Measurements from ENCODE around the gene ARMH3.
"Not testable (repeated sequence)": the region's sequence is repeated elsewhere in the genome, so short reads cannot be mapped to it uniquely, and the experiment has no call there.

Gene ARMH3

DNA sequence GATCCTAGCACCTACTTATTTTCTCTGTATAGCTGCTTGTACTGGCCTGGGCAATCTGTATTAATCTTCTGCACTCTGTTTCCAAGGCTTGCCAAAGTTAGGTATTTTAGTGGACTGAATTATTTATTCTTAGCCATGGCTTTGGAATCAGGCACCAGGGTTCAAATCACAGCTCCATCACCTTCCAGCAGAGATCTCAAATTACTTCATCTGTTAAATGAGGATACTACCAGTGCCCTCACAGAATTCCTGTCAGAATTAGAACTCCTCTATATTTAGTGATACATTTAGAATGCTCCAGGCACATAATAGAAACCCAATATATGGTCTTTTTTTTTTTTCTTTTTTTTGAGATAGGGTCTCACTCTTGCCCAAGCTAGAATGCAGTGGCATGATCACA is 17.6 kb downstream of the ARMH3 start:
- Histone ChIP-seq H3K27ac (ENCODE audit: low read length) (no peak overlapping the region), H3K27me3 (ENCODE audit: insufficient read depth, low read length) (no peaks in the 10 kb centered on the region), H3K9ac (ENCODE audit: low read depth, low read length) (no peak overlapping the region), H3K9me3 (ENCODE audit: insufficient read depth, low read depth, low read length) (no peaks in the 10 kb centered on the region), H3K4me3 (ENCODE audit: low read length) (no peak overlapping the region), H3K4me1 (ENCODE audit: insufficient read depth, low read length) (no peaks in the 10 kb centered on the region), H3K36me3 (ENCODE audit: insufficient read depth, low read depth, low read length) (peaks cover 10% of the 10 kb centered on the region; the same call in 1 of the 2 replicates)

DNA sequence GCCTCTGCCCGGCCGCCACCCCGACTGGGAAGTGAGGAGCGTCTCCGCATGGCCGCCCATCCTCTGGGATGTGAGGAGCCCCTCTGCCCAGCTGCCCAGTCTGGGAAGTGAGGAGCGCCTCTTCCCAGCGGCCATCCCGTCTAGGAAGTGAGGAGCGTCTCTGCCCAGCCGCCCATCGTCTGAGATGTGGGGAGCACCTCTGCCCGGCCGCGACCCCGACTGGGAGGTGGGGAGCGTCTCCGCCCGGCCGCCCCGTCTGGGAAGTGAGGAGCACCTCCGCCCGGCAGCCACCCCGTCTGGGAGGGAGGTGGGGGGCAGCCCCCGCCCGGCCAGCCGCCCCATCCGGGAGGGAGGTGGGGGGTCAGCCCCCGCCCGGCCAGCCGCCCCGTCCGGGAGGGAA is 20.2 kb downstream of the ARMH3 start:
- not testable (repeated sequence) for H3K4me3 ChIP-seq (ENCODE audit: low read length); H3K27me3 ChIP-seq (ENCODE audit: insufficient read depth, low read length); H3K27ac ChIP-seq (ENCODE audit: low read length); H3K9ac ChIP-seq (ENCODE audit: low read depth, low read length); H3K9me3 ChIP-seq (ENCODE audit: insufficient read depth, low read depth, low read length); H3K4me1 ChIP-seq (ENCODE audit: insufficient read depth, low read length)
- peaks cover 23% of the 10 kb centered on the region for H3K36me3 ChIP-seq (ENCODE audit: insufficient read depth, low read depth, low read length)

DNA sequence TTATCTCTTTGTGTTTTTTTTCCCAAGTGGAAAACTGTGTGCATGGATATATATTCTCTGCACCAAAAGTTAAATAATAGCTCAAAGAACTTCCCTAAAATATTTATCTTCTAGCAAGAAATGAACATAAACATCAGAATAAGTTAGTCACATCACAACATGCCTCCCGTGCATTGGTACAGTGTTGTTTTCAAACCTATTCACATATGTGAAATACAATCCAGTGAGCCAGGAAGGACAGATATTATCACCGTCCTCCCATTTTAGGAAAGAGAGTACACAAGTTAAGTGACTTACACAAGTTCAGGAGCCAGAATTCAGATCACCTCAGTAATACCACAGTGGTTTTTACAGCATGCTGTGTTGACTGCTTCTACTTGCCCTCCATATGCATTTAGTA is 22.2 kb downstream of the ARMH3 start:
- no peaks in the 10 kb centered on the region for H3K4me1 ChIP-seq (ENCODE audit: insufficient read depth, low read length)
- no peak overlapping the region for H3K27ac ChIP-seq (ENCODE audit: low read length)
- H3K27me3 ChIP-seq (ENCODE audit: insufficient read depth, low read length): no peaks in the 10 kb centered on the region
- H3K4me3 ChIP-seq (ENCODE audit: low read length): no peak overlapping the region
- peaks cover 31% of the 10 kb centered on the region for H3K36me3 ChIP-seq (ENCODE audit: insufficient read depth, low read depth, low read length)
- H3K9ac ChIP-seq (ENCODE audit: low read depth, low read length): no peak overlapping the region
- no peaks in the 10 kb centered on the region for H3K9me3 ChIP-seq (ENCODE audit: insufficient read depth, low read depth, low read length)

DNA sequence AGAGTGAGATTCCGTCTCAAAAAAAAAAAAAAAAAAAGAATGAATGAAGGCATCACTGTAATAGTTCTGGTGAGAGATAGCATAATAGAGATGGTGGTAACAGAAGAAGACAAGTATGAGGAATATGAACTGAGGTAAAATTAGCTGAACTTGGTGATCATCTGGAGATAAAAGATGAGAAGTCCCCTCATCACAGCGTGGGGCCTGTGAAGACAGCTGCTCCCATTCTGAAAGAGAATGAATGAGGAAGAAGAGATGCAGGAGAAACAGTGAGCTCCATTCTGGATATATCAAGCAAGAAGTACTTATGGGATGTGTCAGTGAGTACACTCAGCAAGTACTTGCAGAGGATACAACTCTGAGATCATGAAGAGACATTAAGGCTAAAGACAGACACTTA is 28.7 kb downstream of the ARMH3 start:
- Histone ChIP-seq H3K4me1 (ENCODE audit: insufficient read depth, low read length) (no peaks in the 10 kb centered on the region), H3K9me3 (ENCODE audit: insufficient read depth, low read depth, low read length) (no peaks in the 10 kb centered on the region), H3K27ac (ENCODE audit: low read length) (no peak overlapping the region), H3K36me3 (ENCODE audit: insufficient read depth, low read depth, low read length) (peaks cover 44% of the 10 kb centered on the region), H3K27me3 (ENCODE audit: insufficient read depth, low read length) (no peaks in the 10 kb centered on the region), H3K9ac (ENCODE audit: low read depth, low read length) (no peak overlapping the region), H3K4me3 (ENCODE audit: low read length) (no peak overlapping the region)

DNA sequence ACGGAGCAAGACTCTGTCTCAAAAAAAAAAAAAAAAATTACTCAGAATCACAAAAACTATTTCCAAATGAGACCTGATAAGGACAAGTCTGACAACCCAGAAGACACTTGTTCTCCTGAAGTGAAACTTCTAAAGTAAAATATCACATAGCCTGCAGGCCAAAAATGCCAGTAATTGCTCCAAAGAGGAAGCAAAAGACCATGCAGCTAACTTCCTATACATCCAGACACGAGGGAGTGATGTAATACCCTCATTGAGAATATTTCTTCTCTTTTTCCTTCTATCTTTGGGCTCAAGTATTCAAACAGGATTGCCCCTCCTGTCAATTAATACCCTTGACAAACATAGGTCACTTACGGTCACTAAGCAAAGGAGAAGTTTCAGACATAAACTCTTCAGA is 31.2 kb downstream of the ARMH3 start:
- Histone ChIP-seq H3K9me3 (ENCODE audit: insufficient read depth, low read depth, low read length) (no peaks in the 10 kb centered on the region), H3K4me3 (ENCODE audit: low read length) (no peak overlapping the region), H3K27me3 (ENCODE audit: insufficient read depth, low read length) (no peaks in the 10 kb centered on the region), H3K9ac (ENCODE audit: low read depth, low read length) (no peak overlapping the region), H3K27ac (ENCODE audit: low read length) (no peak overlapping the region), H3K4me1 (ENCODE audit: insufficient read depth, low read length) (no peaks in the 10 kb centered on the region), H3K36me3 (ENCODE audit: insufficient read depth, low read depth, low read length) (peaks cover 45% of the 10 kb centered on the region)

DNA sequence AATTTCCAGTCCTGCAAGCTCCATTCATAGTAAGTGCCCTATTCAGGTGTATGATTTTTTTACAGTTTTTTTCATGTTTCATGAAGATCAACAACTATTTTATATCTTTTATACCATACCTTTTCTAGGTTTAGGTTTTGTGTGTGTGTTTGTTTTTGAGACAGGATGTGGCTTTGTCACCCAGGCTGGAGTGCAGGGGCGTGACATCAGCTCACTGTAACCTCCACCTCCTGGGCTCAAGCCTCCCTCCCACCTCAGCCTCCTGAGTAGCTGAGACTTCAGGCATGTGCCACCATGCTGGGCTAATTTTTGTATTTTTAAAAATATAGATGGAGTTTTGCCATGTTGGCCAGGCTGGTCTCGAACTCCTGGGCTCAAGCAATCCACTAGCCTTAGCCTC is 35.0 kb downstream of the ARMH3 start:
- H3K4me3 ChIP-seq (ENCODE audit: low read length): no peak overlapping the region
- H3K27ac ChIP-seq (ENCODE audit: low read length): no peak overlapping the region
- no peaks in the 10 kb centered on the region for H3K4me1 ChIP-seq (ENCODE audit: insufficient read depth, low read length)
- H3K9ac ChIP-seq (ENCODE audit: low read depth, low read length): no peak overlapping the region
- no peaks in the 10 kb centered on the region for H3K9me3 ChIP-seq (ENCODE audit: insufficient read depth, low read depth, low read length)
- no peaks in the 10 kb centered on the region for H3K27me3 ChIP-seq (ENCODE audit: insufficient read depth, low read length)
- H3K36me3 ChIP-seq (ENCODE audit: insufficient read depth, low read depth, low read length): peaks cover 46% of the 10 kb centered on the region

DNA sequence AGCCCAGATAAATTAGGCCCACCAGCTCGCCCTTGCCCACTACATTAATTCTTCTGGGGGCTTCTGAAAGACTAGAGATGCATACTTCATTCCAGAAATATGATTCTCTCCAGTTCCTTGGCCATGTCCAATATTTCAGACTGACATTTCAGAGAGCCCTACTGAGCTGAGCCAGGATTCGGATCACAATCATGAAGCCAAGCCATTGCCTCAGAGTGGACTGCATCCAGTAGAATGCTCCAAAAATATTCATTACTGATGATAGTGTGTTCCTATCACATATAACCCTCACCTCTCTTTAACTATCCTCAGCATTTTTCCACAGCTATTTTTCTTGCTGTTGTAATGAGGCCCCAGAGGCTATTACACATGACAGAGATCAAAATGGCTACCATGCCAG is 38.7 kb downstream of the ARMH3 start:
- no peak overlapping the region for H3K4me3 ChIP-seq (ENCODE audit: low read length)
- H3K27me3 ChIP-seq (ENCODE audit: insufficient read depth, low read length): no peaks in the 10 kb centered on the region
- peaks cover 27% of the 10 kb centered on the region for H3K36me3 ChIP-seq (ENCODE audit: insufficient read depth, low read depth, low read length)
- H3K4me1 ChIP-seq (ENCODE audit: insufficient read depth, low read length): no peaks in the 10 kb centered on the region
- no peaks in the 10 kb centered on the region for H3K9me3 ChIP-seq (ENCODE audit: insufficient read depth, low read depth, low read length)
- H3K9ac ChIP-seq (ENCODE audit: low read depth, low read length): no peak overlapping the region
- H3K27ac ChIP-seq (ENCODE audit: low read length): no peak overlapping the region

DNA sequence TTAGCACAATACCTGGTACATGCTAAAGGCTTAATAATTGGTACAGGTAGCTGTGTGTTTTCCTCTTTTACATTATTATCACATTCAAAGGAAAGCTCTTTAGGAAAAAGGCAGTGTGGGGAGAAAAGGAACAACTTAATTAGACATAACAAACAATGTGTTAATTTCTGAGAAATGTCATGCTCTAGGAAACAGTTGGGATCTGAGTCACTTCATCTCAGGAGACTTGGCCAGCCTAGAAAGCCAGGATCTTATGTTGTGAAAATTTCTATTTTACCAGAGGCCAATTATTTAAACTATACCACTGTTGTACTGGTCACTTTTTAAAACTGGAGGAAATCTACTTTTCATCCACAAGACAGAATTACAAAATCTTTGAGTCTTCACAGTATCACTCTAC is 39.6 kb downstream of the ARMH3 start:
- no peak overlapping the region for H3K27ac ChIP-seq (ENCODE audit: low read length)
- H3K27me3 ChIP-seq (ENCODE audit: insufficient read depth, low read length): no peaks in the 10 kb centered on the region
- H3K9ac ChIP-seq (ENCODE audit: low read depth, low read length): no peak overlapping the region
- no peaks in the 10 kb centered on the region for H3K4me1 ChIP-seq (ENCODE audit: insufficient read depth, low read length)
- no peaks in the 10 kb centered on the region for H3K9me3 ChIP-seq (ENCODE audit: insufficient read depth, low read depth, low read length)
- H3K36me3 ChIP-seq (ENCODE audit: insufficient read depth, low read depth, low read length): peaks cover 23% of the 10 kb centered on the region
- H3K4me3 ChIP-seq (ENCODE audit: low read length): no peak overlapping the region

DNA sequence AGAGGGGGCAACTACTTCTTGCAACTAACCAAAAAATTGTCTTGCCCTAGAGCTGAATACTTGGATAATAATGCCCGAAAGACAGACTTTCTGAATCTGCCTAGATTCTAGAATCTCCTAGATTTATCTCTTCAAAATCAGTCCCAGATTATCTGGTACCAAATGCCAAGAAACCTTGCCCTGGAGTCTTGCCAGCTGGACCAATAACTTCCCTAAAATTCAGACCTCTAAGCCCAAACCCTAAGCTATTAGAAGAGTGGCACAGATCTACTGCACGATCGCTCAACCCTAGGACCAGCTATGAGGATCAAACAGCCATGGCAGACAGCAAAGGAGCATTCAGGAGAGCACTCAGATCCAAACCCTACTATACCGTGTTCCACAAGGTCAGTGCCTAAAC is 45.0 kb downstream of the ARMH3 start:
- H3K9me3 ChIP-seq (ENCODE audit: insufficient read depth, low read depth, low read length): no peaks in the 10 kb centered on the region
- H3K4me1 ChIP-seq (ENCODE audit: insufficient read depth, low read length): peaks cover 9% of the 10 kb centered on the region
- H3K9ac ChIP-seq (ENCODE audit: low read depth, low read length): no peak overlapping the region
- H3K27ac ChIP-seq (ENCODE audit: low read length): no peak overlapping the region
- no peaks in the 10 kb centered on the region for H3K27me3 ChIP-seq (ENCODE audit: insufficient read depth, low read length)
- peaks cover 14% of the 10 kb centered on the region for H3K36me3 ChIP-seq (ENCODE audit: insufficient read depth, low read depth, low read length)
- H3K4me3 ChIP-seq (ENCODE audit: low read length): no peak overlapping the region

DNA sequence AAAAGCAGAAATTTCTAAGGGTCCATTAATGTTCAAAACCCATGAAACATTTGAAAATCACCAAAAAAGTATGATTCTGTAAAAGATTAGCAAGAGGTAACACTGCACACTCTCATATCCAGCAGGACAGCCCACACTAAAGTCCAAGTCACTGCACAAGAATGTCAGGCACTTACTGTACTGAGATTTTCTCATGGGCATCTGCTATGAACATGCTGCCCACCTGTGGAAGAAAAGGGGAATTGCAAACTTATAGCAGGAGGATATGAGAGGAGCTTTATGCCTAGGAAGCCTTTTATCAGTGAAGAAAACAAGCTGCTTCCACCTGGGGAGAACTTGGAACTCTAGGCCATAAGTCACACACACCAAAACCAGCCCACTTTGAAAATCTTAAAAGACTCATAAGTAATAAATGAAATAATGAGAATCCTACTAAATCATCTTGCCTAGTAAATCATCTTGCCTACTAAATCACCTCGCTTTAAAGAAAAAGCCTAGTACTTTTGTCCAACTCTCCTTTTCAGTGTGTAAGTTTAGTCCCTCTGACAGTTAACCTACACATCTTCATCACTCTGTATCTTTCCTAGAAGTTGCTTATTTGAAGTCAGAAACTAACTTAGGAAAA is 46.1 kb downstream of the ARMH3 start:
- Histone ChIP-seq H3K27ac (ENCODE audit: low read length) (no peak overlapping the region), H3K4me1 (ENCODE audit: insufficient read depth, low read length) (peaks cover 9% of the 10 kb centered on the region), H3K36me3 (ENCODE audit: insufficient read depth, low read depth, low read length) (peaks cover 18% of the 10 kb centered on the region), H3K4me3 (ENCODE audit: low read length) (no peak overlapping the region), H3K9ac (ENCODE audit: low read depth, low read length) (no peak overlapping the region), H3K27me3 (ENCODE audit: insufficient read depth, low read length) (no peaks in the 10 kb centered on the region), H3K9me3 (ENCODE audit: insufficient read depth, low read depth, low read length) (no peaks in the 10 kb centered on the region)

DNA sequence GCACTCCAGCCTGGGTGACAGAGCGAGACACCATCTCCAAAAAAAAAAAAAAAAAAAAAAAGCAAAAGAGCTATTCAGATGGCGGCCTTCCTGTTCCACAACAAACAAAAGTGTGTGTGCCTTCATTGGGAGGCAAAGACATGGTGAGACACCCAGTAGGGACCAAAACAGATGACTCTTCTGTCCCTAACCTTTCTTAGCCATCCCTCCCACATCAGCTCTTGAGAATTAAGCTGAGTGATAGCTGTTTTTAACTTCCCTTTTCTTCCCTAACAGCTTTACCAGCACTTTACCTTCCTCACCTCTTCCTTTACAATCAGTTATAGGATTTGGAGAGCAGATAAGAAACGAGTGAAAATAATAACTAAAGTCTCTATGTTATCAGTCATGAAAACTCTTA is 48.2 kb downstream of the ARMH3 start:
- no peaks in the 10 kb centered on the region for H3K27me3 ChIP-seq (ENCODE audit: insufficient read depth, low read length)
- no peaks in the 10 kb centered on the region for H3K9me3 ChIP-seq (ENCODE audit: insufficient read depth, low read depth, low read length)
- peaks cover 33% of the 10 kb centered on the region for H3K36me3 ChIP-seq (ENCODE audit: insufficient read depth, low read depth, low read length)
- no peak overlapping the region for H3K9ac ChIP-seq (ENCODE audit: low read depth, low read length)
- H3K4me1 ChIP-seq (ENCODE audit: insufficient read depth, low read length): peaks cover 9% of the 10 kb centered on the region
- H3K27ac ChIP-seq (ENCODE audit: low read length): no peak overlapping the region
- no peak overlapping the region for H3K4me3 ChIP-seq (ENCODE audit: low read length)

DNA sequence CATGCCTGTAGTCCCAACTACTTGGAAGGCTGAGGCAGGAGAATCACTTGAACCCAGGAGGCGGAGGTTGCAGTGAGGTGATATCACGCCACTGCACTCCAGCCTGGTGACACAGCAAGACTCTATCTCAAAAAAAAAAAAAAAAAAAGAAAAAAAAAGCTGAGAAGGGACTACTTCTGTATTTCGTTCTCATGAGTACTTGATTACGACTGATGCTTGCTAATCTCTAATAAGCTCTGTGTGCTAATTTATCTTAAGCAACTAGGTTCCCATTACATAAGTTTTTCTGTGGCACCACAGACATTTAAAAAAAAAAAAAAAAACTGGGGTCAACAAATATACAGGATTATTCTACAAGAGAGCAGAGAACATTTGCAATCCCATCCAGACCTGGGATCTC is 48.9 kb downstream of the ARMH3 start:
- H3K4me3 ChIP-seq (ENCODE audit: low read length); H3K4me1 ChIP-seq (ENCODE audit: insufficient read depth, low read length); H3K27ac ChIP-seq (ENCODE audit: low read length); H3K9ac ChIP-seq (ENCODE audit: low read depth, low read length); H3K9me3 ChIP-seq (ENCODE audit: insufficient read depth, low read depth, low read length); H3K27me3 ChIP-seq (ENCODE audit: insufficient read depth, low read length): not testable (repeated sequence)
- H3K36me3 ChIP-seq (ENCODE audit: insufficient read depth, low read depth, low read length): peaks cover 35% of the 10 kb centered on the region

DNA sequence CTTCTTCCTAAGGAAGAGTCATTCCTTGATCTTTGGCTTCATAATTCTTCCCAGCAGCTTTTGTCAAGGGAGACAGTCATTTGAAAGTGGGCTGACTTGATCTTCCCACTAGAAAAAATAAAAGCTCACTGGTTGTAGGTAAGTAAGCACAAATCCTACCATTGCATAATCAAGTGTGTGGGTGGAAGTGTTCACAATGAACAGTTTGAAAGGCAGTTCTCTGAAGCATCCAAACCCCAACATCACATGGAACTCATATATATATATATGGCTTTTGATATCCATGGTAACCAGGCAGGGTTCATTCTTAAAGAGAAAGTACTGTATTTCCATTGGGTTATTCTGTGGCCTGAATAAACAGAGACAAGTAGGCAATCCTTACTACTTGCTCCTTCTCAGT is 51.6 kb downstream of the ARMH3 start:
- Histone ChIP-seq H3K9me3 (ENCODE audit: insufficient read depth, low read depth, low read length) (no peaks in the 10 kb centered on the region), H3K4me1 (ENCODE audit: insufficient read depth, low read length) (peaks cover 5% of the 10 kb centered on the region), H3K9ac (ENCODE audit: low read depth, low read length) (no peak overlapping the region), H3K4me3 (ENCODE audit: low read length) (no peak overlapping the region), H3K36me3 (ENCODE audit: insufficient read depth, low read depth, low read length) (peaks cover 56% of the 10 kb centered on the region), H3K27ac (ENCODE audit: low read length) (no peak overlapping the region), H3K27me3 (ENCODE audit: insufficient read depth, low read length) (no peaks in the 10 kb centered on the region)

All from iPS-20b (cell line).